Measurements from ENCODE around the gene PSMD8.

The PSMD8 gene

GRCh38 chr19:38350883-38351282 lies 23.5 kb upstream of the PSMD8 start:
- no peak overlapping the region for H3K27ac ChIP-seq (ENCODE audit: low read length)

GRCh38 chr19:38351865-38352395 lies 22.4 kb upstream of the PSMD8 start:
- H3K9me3 ChIP-seq (ENCODE audit: insufficient read depth, low read depth, low read length) = no peaks in the 10 kb centered on the region
- H3K4me1 ChIP-seq (ENCODE audit: insufficient read depth, low read length) = no peaks in the 10 kb centered on the region
- no peak overlapping the region for H3K27ac ChIP-seq (ENCODE audit: low read length)
- H3K4me3 ChIP-seq (ENCODE audit: low read length) = no peak overlapping the region
- H3K36me3 ChIP-seq (ENCODE audit: insufficient read depth, low read depth, low read length) = no peaks in the 10 kb centered on the region
- H3K27me3 ChIP-seq (ENCODE audit: insufficient read depth, low read length) = peaks cover 13% of the 10 kb centered on the region
- no peak overlapping the region for H3K9ac ChIP-seq (ENCODE audit: low read depth, low read length)

More at GRCh38 chr19:38350883-38351282, 23.5 kb upstream of the PSMD8 start:
- Histone ChIP-seq H3K27me3 (ENCODE audit: insufficient read depth, low read length) (0 out of 2 replicates have a peak, but pooled peaks cover 3% of the 10 kb centered on the region), H3K4me1 (ENCODE audit: insufficient read depth, low read length) (no peaks in the 10 kb centered on the region), H3K9ac (ENCODE audit: low read depth, low read length) (no peak overlapping the region), H3K36me3 (ENCODE audit: insufficient read depth, low read depth, low read length) (no peaks in the 10 kb centered on the region), H3K4me3 (ENCODE audit: low read length) (no peak overlapping the region), H3K9me3 (ENCODE audit: insufficient read depth, low read depth, low read length) (no peaks in the 10 kb centered on the region)

- H3K27ac ChIP-seq (ENCODE audit: low read length) = no peak overlapping the region
- H3K4me3 ChIP-seq (ENCODE audit: low read length) = no peak overlapping the region
- no peaks in the 10 kb centered on the region for H3K36me3 ChIP-seq (ENCODE audit: insufficient read depth, low read depth, low read length)
- H3K9me3 ChIP-seq (ENCODE audit: insufficient read depth, low read depth, low read length) = no peaks in the 10 kb centered on the region
- H3K4me1 ChIP-seq (ENCODE audit: insufficient read depth, low read length) = no peaks in the 10 kb centered on the region
- no peak overlapping the region for H3K9ac ChIP-seq (ENCODE audit: low read depth, low read length)
- H3K27me3 ChIP-seq (ENCODE audit: insufficient read depth, low read length) = peaks cover 15% of the 10 kb centered on the region
Measured at GRCh38 chr19:38352611-38353010, 21.8 kb upstream of the PSMD8 start.

GRCh38 chr19:38355728-38356725 lies 18.3 kb upstream of the PSMD8 start:
- Histone ChIP-seq H3K4me1 (ENCODE audit: insufficient read depth, low read length) (no peaks in the 10 kb centered on the region), H3K27ac (ENCODE audit: low read length) (no peak overlapping the region), H3K4me3 (ENCODE audit: low read length) (no peak overlapping the region), H3K9ac (ENCODE audit: low read depth, low read length) (no peak overlapping the region), H3K36me3 (ENCODE audit: insufficient read depth, low read depth, low read length) (no peaks in the 10 kb centered on the region), H3K9me3 (ENCODE audit: insufficient read depth, low read depth, low read length) (no peaks in the 10 kb centered on the region), H3K27me3 (ENCODE audit: insufficient read depth, low read length) (peaks cover 48% of the 10 kb centered on the region)

- no peaks in the 10 kb centered on the region for H3K9me3 ChIP-seq (ENCODE audit: insufficient read depth, low read depth, low read length)
- peaks cover 55% of the 10 kb centered on the region for H3K27me3 ChIP-seq (ENCODE audit: insufficient read depth, low read length)
- H3K27ac ChIP-seq (ENCODE audit: low read length) = no peak overlapping the region
- H3K9ac ChIP-seq (ENCODE audit: low read depth, low read length) = no peak overlapping the region
- no peaks in the 10 kb centered on the region for H3K4me1 ChIP-seq (ENCODE audit: insufficient read depth, low read length)
- no peak overlapping the region for H3K4me3 ChIP-seq (ENCODE audit: low read length)
- no peaks in the 10 kb centered on the region for H3K36me3 ChIP-seq (ENCODE audit: insufficient read depth, low read depth, low read length)
Measured at GRCh38 chr19:38358071-38358470, 16.3 kb upstream of the PSMD8 start.

- H3K27me3 ChIP-seq (ENCODE audit: insufficient read depth, low read length) = peaks cover 55% of the 10 kb centered on the region
- H3K9ac ChIP-seq (ENCODE audit: low read depth, low read length) = no peak overlapping the region
- H3K9me3 ChIP-seq (ENCODE audit: insufficient read depth, low read depth, low read length) = no peaks in the 10 kb centered on the region
- H3K4me1 ChIP-seq (ENCODE audit: insufficient read depth, low read length) = no peaks in the 10 kb centered on the region
- H3K27ac ChIP-seq (ENCODE audit: low read length) = no peak overlapping the region
- H3K36me3 ChIP-seq (ENCODE audit: insufficient read depth, low read depth, low read length) = no peaks in the 10 kb centered on the region
- no peak overlapping the region for H3K4me3 ChIP-seq (ENCODE audit: low read length)
Measured at GRCh38 chr19:38359242-38360021, 14.9 kb upstream of the PSMD8 start.

- Histone ChIP-seq H3K36me3 (ENCODE audit: insufficient read depth, low read depth, low read length) (no peaks in the 10 kb centered on the region), H3K9me3 (ENCODE audit: insufficient read depth, low read depth, low read length) (peaks cover 5% of the 10 kb centered on the region), H3K9ac (ENCODE audit: low read depth, low read length) (no peak overlapping the region), H3K27me3 (ENCODE audit: insufficient read depth, low read length) (peaks cover 55% of the 10 kb centered on the region), H3K4me1 (ENCODE audit: insufficient read depth, low read length) (no peaks in the 10 kb centered on the region), H3K4me3 (ENCODE audit: low read length) (no peak overlapping the region), H3K27ac (ENCODE audit: low read length) (no peak overlapping the region)
Measured at GRCh38 chr19:38360351-38360750, 14.0 kb upstream of the PSMD8 start.

- Histone ChIP-seq H3K36me3 (ENCODE audit: insufficient read depth, low read depth, low read length) (no peaks in the 10 kb centered on the region), H3K9ac (ENCODE audit: low read depth, low read length) (peak overlapping the region; percentile 43; the same call in 1 of the 2 replicates), H3K27me3 (ENCODE audit: insufficient read depth, low read length) (peaks cover 51% of the 10 kb centered on the region), H3K4me1 (ENCODE audit: insufficient read depth, low read length) (no peaks in the 10 kb centered on the region), H3K4me3 (ENCODE audit: low read length) (peak overlapping the region; percentile 73), H3K9me3 (ENCODE audit: insufficient read depth, low read depth, low read length) (peaks cover 5% of the 10 kb centered on the region), H3K27ac (ENCODE audit: low read length) (no peak overlapping the region)
Measured at GRCh38 chr19:38360839-38361631, 13.3 kb upstream of the PSMD8 start.

GRCh38 chr19:38361633-38362075 lies 12.7 kb upstream of the PSMD8 start:
- H3K27ac ChIP-seq (ENCODE audit: low read length) = no peak overlapping the region
- peak overlapping the region; percentile 73 for H3K4me3 ChIP-seq (ENCODE audit: low read length)
- no peaks in the 10 kb centered on the region for H3K4me1 ChIP-seq (ENCODE audit: insufficient read depth, low read length)
- H3K27me3 ChIP-seq (ENCODE audit: insufficient read depth, low read length) = peaks cover 45% of the 10 kb centered on the region
- H3K36me3 ChIP-seq (ENCODE audit: insufficient read depth, low read depth, low read length) = no peaks in the 10 kb centered on the region
- H3K9ac ChIP-seq (ENCODE audit: low read depth, low read length) = peak overlapping the region; percentile 49; the same call in 1 of the 2 replicates
- peaks cover 5% of the 10 kb centered on the region for H3K9me3 ChIP-seq (ENCODE audit: insufficient read depth, low read depth, low read length)

GRCh38 chr19:38362076-38362945 lies 12.1 kb upstream of the PSMD8 start:
- Histone ChIP-seq H3K27me3 (ENCODE audit: insufficient read depth, low read length) (peaks cover 40% of the 10 kb centered on the region), H3K27ac (ENCODE audit: low read length) (no peak overlapping the region), H3K9me3 (ENCODE audit: insufficient read depth, low read depth, low read length) (peaks cover 5% of the 10 kb centered on the region), H3K4me3 (ENCODE audit: low read length) (peak overlapping the region; percentile 73), H3K36me3 (ENCODE audit: insufficient read depth, low read depth, low read length) (no peaks in the 10 kb centered on the region), H3K4me1 (ENCODE audit: insufficient read depth, low read length) (no peaks in the 10 kb centered on the region), H3K9ac (ENCODE audit: low read depth, low read length) (peak overlapping the region; percentile 49; the same call in 1 of the 2 replicates)

Data from iPS-20b (cell line).